Hepatocyte (in vitro differentiated cells): Measurements from ENCODE around the gene FTSJ1. TPM values are rescaled to one million over a fixed set of nuclear protein-coding genes. Genes with fewer than 3 reads are reported as not detected.

Experiments used
- DNase-seq: peaks from one replicate; pipeline ENCODE4 v3.0.0-alpha.2; 2016; ENCODE audit warnings: low spot score
- H2AFZ ChIP-seq: fragments of 200-600 bp; sonication (generic); 2 replicates; pipeline ENCODE4 v1.6.0; 2016; ENCODE audit warnings: antibody characterized with exemption, mild to moderate bottlenecking
- H3K27ac ChIP-seq: fragments of 200-600 bp; sonication (generic); 2 replicates; pipeline ENCODE4 v1.5.1; 2016; ENCODE audit warnings: mild to moderate bottlenecking
- H3K27me3 ChIP-seq: fragments of 200-600 bp; sonication (generic); 2 replicates; pipeline ENCODE4 v1.6.1; 2016
- H3K36me3 ChIP-seq: fragments of 200-600 bp; sonication (generic); replicated peaks from 2 replicates; pipeline ENCODE4 v1.5.1; 2016; ENCODE audit warnings: low read depth; ENCODE audit not compliant: insufficient read depth
- H3K4me1 ChIP-seq: fragments of 200-600 bp; sonication (generic); 2 replicates; pipeline ENCODE4 v1.5.1; 2016; ENCODE audit warnings: mild to moderate bottlenecking, moderate library complexity; ENCODE audit not compliant: insufficient read depth
- H3K4me2 ChIP-seq: fragments of 200-600 bp; sonication (generic); 2 replicates; pipeline ENCODE4 v1.6.0; 2016
- H3K4me3 ChIP-seq: fragments of 200-600 bp; sonication (generic); 2 replicates; pipeline ENCODE4 v1.5.1; 2016; ENCODE audit warnings: mild to moderate bottlenecking
- H3K79me2 ChIP-seq: fragments of 200-600 bp; sonication (generic); 2 replicates; pipeline ENCODE4 v1.6.0; 2017; ENCODE audit warnings: mild to moderate bottlenecking
- H3K9me2 ChIP-seq: fragments of 200-600 bp; sonication (generic); replicated peaks from 2 replicates; pipeline ENCODE4 v1.6.0; 2017; ENCODE audit warnings: mild to moderate bottlenecking; ENCODE audit not compliant: insufficient read depth
- H3K9me3 ChIP-seq: fragments of 200-600 bp; sonication (generic); 2 replicates; pipeline ENCODE4 v1.5.1; 2016; ENCODE audit warnings: low read depth, mild to moderate bottlenecking
- H4K20me1 ChIP-seq: fragments of 200-600 bp; sonication (generic); 2 replicates; pipeline ENCODE4 v1.6.0; 2016; ENCODE audit warnings: mild to moderate bottlenecking; ENCODE audit not compliant: insufficient read depth, poor library complexity, severe bottlenecking
- EZH2 ChIP-seq: fragments of 200-600 bp; sonication (generic); IDR thresholded peaks from 2 replicates; pipeline ENCODE4 v1.6.1; 2016; ENCODE audit warnings: antibody characterized with exemption, mild to moderate bottlenecking, borderline replicate concordance
- EZH2phosphoT487 ChIP-seq: fragments of 200-600 bp; sonication (generic); IDR thresholded peaks from one replicate; pipeline ENCODE4 v1.6.1; 2018; ENCODE audit warnings: antibody characterized with exemption, mild to moderate bottlenecking, low read depth, moderate library complexity; ENCODE audit not compliant: unreplicated experiment, severe bottlenecking
- WGBS: methylation state at CpG from one replicate; pipeline ENCODE4 v1.1.6; 2016; ENCODE audit warnings: low lambda C conversion rate; ENCODE audit errors: missing lambda C conversion rate; 5-methylcytosine and 5-hydroxymethylcytosine counted together
- polyA plus RNA-seq: library from polyadenylated mRNA; unstranded; fragments of >200 nt; fragmentation: Nextera tagmentation; extraction: Ambion mirVana; gene quantifications from 2 replicates; pipeline ENCODE4 v1.2.1, GENCODE V29; 2016
- total RNA-seq: library from RNA; depleted of rRNA; stranded (reverse); fragments of >200 nt; gene quantifications from 2 replicates; pipeline ENCODE4 v1.2.3, GENCODE V29; 2014
- TF ChIP-seq, protein P1 (sequence below): fragments of 200-600 bp; sonication (generic); IDR thresholded peaks from 2 replicates; pipeline ENCODE4 v1.5.1; 2016; ENCODE audit warnings: antibody characterized with exemption, mild to moderate bottlenecking; ENCODE audit not compliant: poor library complexity

FTSJ1 gene
- total and polyA plus RNA-seq, 2 experiments from 2014 or later: 38.4 to 43.8 TPM

DNA sequence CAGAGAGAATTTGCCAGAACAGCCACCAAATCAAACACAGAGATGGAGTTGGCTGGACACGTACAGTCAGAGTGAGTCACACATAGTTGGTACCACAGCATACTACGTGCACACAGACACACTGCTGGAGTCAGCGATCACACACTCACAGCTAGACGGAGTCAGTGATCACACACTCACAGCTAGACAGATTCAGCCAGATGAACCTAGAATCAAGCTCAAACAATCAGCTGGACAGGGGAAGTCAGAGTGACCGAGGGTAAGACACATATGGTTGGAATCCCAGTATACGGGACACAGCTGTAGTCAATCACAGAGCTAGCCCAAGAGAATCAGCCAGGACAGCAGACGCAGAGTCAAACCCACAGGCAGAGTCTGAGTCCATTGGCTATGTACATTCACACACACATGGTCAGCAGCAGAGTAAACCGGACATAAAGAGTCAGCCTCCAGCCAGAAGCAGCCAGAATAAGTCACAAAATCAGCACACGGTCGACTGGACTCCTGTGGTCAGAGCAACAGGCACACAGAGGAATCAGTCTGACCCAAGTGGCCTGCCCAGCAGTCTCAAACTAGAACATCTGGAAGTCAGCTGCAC lies 10.6 kb upstream of the FTSJ1 start:
- Histone ChIP-seq H3K9me3 (no peaks in the 10 kb centered on the region), H3K27ac (no peak overlapping the region), H3K4me1 (no peaks in the 10 kb centered on the region), H4K20me1 (no peaks in the 10 kb centered on the region), H3K4me3 (no peak overlapping the region), H3K79me2 (no peaks in the 10 kb centered on the region), H2AFZ (no peak overlapping the region), H3K4me2 (no peak overlapping the region), H3K27me3 (no peaks in the 10 kb centered on the region), H3K36me3 (no peaks in the 10 kb centered on the region), H3K9me2 (no peaks in the 10 kb centered on the region)
- 72% methylated on average over 10 of the region's 10 CpGs for WGBS
- DNase-seq: no peak
- TF ChIP-seq EZH2 (no peak), EZH2phosphoT487 (no peak)
- TF ChIP-seq, protein P1, sequence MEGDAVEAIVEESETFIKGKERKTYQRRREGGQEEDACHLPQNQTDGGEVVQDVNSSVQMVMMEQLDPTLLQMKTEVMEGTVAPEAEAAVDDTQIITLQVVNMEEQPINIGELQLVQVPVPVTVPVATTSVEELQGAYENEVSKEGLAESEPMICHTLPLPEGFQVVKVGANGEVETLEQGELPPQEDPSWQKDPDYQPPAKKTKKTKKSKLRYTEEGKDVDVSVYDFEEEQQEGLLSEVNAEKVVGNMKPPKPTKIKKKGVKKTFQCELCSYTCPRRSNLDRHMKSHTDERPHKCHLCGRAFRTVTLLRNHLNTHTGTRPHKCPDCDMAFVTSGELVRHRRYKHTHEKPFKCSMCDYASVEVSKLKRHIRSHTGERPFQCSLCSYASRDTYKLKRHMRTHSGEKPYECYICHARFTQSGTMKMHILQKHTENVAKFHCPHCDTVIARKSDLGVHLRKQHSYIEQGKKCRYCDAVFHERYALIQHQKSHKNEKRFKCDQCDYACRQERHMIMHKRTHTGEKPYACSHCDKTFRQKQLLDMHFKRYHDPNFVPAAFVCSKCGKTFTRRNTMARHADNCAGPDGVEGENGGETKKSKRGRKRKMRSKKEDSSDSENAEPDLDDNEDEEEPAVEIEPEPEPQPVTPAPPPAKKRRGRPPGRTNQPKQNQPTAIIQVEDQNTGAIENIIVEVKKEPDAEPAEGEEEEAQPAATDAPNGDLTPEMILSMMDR: no peak

DNA sequence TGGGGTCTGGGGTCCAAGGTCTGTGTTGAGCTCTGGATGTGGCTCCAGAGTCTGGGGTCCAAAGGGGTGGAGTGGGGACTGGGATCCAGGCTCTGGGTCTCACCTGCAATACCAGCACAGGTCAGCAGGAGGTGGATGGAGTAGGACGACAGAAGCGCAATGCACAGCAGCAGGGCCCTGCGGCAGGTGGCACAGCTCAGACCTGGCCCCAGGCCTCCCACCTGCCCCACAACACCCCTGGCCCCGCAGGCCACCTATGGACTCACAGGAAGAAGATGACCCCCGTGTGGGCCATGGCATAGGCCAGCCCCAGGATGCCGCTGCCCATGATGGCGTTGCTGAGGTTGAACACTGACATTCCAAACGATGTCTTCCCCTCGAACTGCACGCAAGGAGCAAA lies 9.3 kb upstream of the FTSJ1 start:
- Histone ChIP-seq H3K4me1 (no peaks in the 10 kb centered on the region), H3K36me3 (no peaks in the 10 kb centered on the region), H4K20me1 (no peaks in the 10 kb centered on the region), H3K4me2 (no peak overlapping the region), H3K27ac (no peak overlapping the region), H3K9me2 (no peaks in the 10 kb centered on the region), H3K9me3 (no peaks in the 10 kb centered on the region), H3K79me2 (no peaks in the 10 kb centered on the region), H3K27me3 (no peaks in the 10 kb centered on the region), H3K4me3 (no peak overlapping the region), H2AFZ (no peak overlapping the region)
- no peak for DNase-seq
- TF ChIP-seq EZH2 (no peak), EZH2phosphoT487 (no peak)
- TF ChIP-seq, protein P1: no peak
- whole genome bisulfite sequencing: 87% methylated on average over 7 of the region's 10 CpGs

DNA sequence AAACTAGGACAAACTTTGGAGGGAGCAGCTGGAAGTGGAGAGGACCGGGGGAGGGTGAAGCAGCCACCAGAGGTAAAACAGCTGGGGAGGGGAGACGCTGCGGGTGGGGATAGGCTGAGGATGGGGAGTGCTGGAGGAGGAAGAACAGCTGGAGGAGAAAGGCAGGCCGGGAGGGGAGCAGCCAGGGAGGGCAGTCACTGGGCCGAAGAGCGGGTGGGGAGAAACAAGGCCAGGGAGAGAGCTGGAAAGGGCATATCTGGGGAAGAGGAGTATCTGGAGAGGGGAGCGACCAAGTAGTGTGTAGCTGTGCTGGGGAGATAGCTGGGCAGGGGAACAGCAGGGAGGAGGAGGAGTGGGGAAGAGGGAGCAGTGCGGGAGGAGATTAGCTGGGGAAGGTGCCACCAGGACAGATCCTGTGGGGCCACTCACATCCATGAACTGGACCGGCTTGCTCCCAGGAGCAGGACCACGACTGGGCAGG lies 8.7 kb upstream of the FTSJ1 start:
- 63% methylated on average over 6 of the region's 10 CpGs for WGBS
- TF ChIP-seq, protein P1: no peak
- TF ChIP-seq EZH2phosphoT487 (no peak), EZH2 (no peak)
- Histone ChIP-seq H3K9me3 (no peaks in the 10 kb centered on the region), H2AFZ (no peak overlapping the region), H3K4me3 (no peak overlapping the region), H4K20me1 (no peaks in the 10 kb centered on the region), H3K79me2 (no peaks in the 10 kb centered on the region), H3K27ac (no peak overlapping the region), H3K4me1 (no peaks in the 10 kb centered on the region), H3K4me2 (peak overlapping the region; percentile 71), H3K27me3 (no peaks in the 10 kb centered on the region), H3K9me2 (no peaks in the 10 kb centered on the region), H3K36me3 (no peaks in the 10 kb centered on the region)
- DNase-seq: no peak
